IMR-90 (cell line): ENCODE measurements around the gene CC2D1A.

Source experiments
- POLR2A ChIP-seq: IDR thresholded peaks from 2 replicates; pipeline ENCODE4 v1.6.1; 2012; ENCODE audit warnings: mild to moderate bottlenecking, low read depth, low read length
- RFX5 ChIP-seq: IDR thresholded peaks from 2 replicates; pipeline ENCODE4 v1.8.0; 2012; ENCODE audit warnings: low read depth, mild to moderate bottlenecking, low read length, moderate library complexity
- SMC3 ChIP-seq: fragments of 150-350 bp; IDR thresholded peaks from 2 replicates; pipeline ENCODE4 v1.6.1; 2016; ENCODE audit warnings: low read depth, mild to moderate bottlenecking, antibody characterized with exemption, low read length, moderate library complexity
- TF ChIP-seq, protein P1 (sequence below): conservative IDR thresholded peaks from 2 replicates; pipeline ENCODE4 v1.5.1; 2012; ENCODE audit warnings: mild to moderate bottlenecking, low read depth, low read length, improper control_type of control experiment

DNA sequence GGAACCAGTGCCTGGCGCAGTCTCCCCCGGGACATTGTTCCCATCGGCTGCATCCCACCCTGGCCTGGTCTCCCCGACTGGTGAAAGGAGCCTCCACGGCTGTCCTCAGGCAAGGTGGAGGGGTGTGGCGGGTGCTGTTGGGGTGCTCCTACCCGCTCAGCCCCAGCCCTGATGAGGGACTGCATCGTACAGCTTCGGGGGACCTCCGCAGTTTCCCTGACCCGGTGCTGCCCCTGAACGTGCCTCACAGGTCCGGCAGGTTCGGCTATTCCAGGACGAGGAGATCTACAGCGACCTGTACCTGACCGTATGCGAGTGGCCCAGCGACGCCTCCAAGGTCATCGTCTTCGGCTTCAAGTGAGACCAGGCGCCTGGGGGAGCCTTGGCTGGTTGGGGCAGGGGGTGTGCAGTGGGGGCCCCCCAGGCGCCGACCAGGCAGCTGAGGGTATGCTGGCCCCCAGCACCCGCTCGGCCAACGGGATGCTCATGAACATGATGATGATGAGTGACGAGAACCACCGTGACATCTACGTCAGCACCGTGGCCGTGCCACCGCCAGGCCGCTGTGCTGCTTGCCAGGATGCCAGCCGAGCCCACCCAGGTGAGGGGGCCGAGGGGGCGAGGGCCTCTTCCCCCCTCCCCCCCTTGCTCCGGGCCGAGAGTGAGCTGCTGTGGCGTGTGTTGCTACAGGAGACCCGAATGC is 49.8 kb downstream of the CC2D1A start:
- TF ChIP-seq, protein P1, sequence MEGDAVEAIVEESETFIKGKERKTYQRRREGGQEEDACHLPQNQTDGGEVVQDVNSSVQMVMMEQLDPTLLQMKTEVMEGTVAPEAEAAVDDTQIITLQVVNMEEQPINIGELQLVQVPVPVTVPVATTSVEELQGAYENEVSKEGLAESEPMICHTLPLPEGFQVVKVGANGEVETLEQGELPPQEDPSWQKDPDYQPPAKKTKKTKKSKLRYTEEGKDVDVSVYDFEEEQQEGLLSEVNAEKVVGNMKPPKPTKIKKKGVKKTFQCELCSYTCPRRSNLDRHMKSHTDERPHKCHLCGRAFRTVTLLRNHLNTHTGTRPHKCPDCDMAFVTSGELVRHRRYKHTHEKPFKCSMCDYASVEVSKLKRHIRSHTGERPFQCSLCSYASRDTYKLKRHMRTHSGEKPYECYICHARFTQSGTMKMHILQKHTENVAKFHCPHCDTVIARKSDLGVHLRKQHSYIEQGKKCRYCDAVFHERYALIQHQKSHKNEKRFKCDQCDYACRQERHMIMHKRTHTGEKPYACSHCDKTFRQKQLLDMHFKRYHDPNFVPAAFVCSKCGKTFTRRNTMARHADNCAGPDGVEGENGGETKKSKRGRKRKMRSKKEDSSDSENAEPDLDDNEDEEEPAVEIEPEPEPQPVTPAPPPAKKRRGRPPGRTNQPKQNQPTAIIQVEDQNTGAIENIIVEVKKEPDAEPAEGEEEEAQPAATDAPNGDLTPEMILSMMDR: no peak
- TF ChIP-seq POLR2A: no peak
- no peak for TF ChIP-seq SMC3
- no peak for TF ChIP-seq RFX5
